ENCODE measurements around the gene ARHGEF12. TPM values are rescaled to one million over a fixed set of nuclear protein-coding genes. Genes with fewer than 3 reads are reported as not detected.

The ARHGEF12 gene
- polyA plus RNA-seq, 1 donor (not counting 4 experiments of a cell fraction or from before 2014, with no cell fraction given): 28.8 TPM

- Histone ChIP-seq H3K9ac (ENCODE audit: control insufficient read depth, extremely low read depth, insufficient read depth, low read length) (no peak overlapping the region), H2AFZ (ENCODE audit: control insufficient read depth, low read length) (no peak overlapping the region), H3K9me3 (ENCODE audit: control insufficient read depth, low read depth, low read length) (no peaks in the 10 kb centered on the region), H4K20me1 (ENCODE audit: control insufficient read depth, extremely low read depth, insufficient read depth, low read length) (peaks cover 4% of the 10 kb centered on the region), H3K4me3 (ENCODE audit: control insufficient read depth in 2 of 3, extremely low read depth in 1 of 3, insufficient read depth in 2 of 3, low read depth in 1 of 3, low read length in 3 of 3) (no peak overlapping the region), H3K4me2 (ENCODE audit: control insufficient read depth, extremely low read depth, insufficient read depth, low read depth, low read length) (no peak overlapping the region), H3K79me2 (ENCODE audit: control insufficient read depth, insufficient read depth, low read length) (peaks cover 55% of the 10 kb centered on the region), H3K27me3 (ENCODE audit: control insufficient read depth, extremely low read depth, insufficient read depth, low read length) (no peaks in the 10 kb centered on the region), H3K4me1 (ENCODE audit: control insufficient read depth, extremely low read depth, insufficient read depth, low read length) (peaks cover 54% of the 10 kb centered on the region), H3K36me3 (ENCODE audit: control insufficient read depth in 2 of 2, extremely low read depth in 1 of 2, insufficient read depth in 2 of 2, low read length in 2 of 2) (peaks cover 0 to 3% of the 10 kb centered on the region in 2 experiments), H3K9me1 (ENCODE audit: control insufficient read depth, extremely low read depth, insufficient read depth, low read length) (no peaks in the 10 kb centered on the region), H3K27ac (ENCODE audit: control insufficient read depth, insufficient read depth, low read length) (no peak overlapping the region)
- dilution Hi-C loops (cut with MboI; ENCODE audit: extremely low pct_ligation_motif_present, low sequenced_read_pairs): no loop called here
- DNase-seq (ENCODE audit: low read depth, low spot score): no peak
- TF ChIP-seq CTCF (optimal IDR thresholded peaks at IDR 0.05 in 1 of 3, IDR thresholded peaks at IDR 0.05 in 1 of 3, conservative IDR thresholded peaks at IDR 0.05 in 1 of 3; ENCODE audit: extremely low read depth in 1 of 3, insufficient read depth in 2 of 3, low read length in 3 of 3): no peak
- TF ChIP-seq EZH2 (IDR thresholded peaks at IDR 0.05; ENCODE audit: low read length): no peak
- no peak for FAIRE-seq
Measured at GRCh38 chr11:120388261-120388660, 52.0 kb downstream of the ARHGEF12 start.

GRCh38 chr11:120389693-120390584, 53.7 kb downstream of the ARHGEF12 start:
- TF ChIP-seq CTCF (optimal IDR thresholded peaks at IDR 0.05 in 1 of 3, IDR thresholded peaks at IDR 0.05 in 1 of 3, conservative IDR thresholded peaks at IDR 0.05 in 1 of 3; ENCODE audit: extremely low read depth in 1 of 3, insufficient read depth in 2 of 3, low read length in 3 of 3) (no peak), EZH2 (IDR thresholded peaks at IDR 0.05; ENCODE audit: low read length) (no peak)
- no peak overlapping the region for H2AFZ ChIP-seq (ENCODE audit: control insufficient read depth, low read length)
- dilution Hi-C loops (cut with MboI; ENCODE audit: extremely low pct_ligation_motif_present, low sequenced_read_pairs): no loop called here
- no peak overlapping the region for H3K27ac ChIP-seq (ENCODE audit: control insufficient read depth, insufficient read depth, low read length)
- H4K20me1 ChIP-seq (ENCODE audit: control insufficient read depth, extremely low read depth, insufficient read depth, low read length): peaks cover 4% of the 10 kb centered on the region
- peaks cover 55% of the 10 kb centered on the region for H3K79me2 ChIP-seq (ENCODE audit: control insufficient read depth, insufficient read depth, low read length)
- peak overlapping the region; percentile 62 for H3K4me2 ChIP-seq (ENCODE audit: control insufficient read depth, extremely low read depth, insufficient read depth, low read depth, low read length)
- no peaks in the 10 kb centered on the region for H3K9me1 ChIP-seq (ENCODE audit: control insufficient read depth, extremely low read depth, insufficient read depth, low read length)
- no peak overlapping the region for H3K9ac ChIP-seq (ENCODE audit: control insufficient read depth, extremely low read depth, insufficient read depth, low read length)
- DNase-seq (ENCODE audit: low read depth, low spot score) (no peak), FAIRE-seq (peak; percentile 69)
- no peaks in the 10 kb centered on the region for H3K27me3 ChIP-seq (ENCODE audit: control insufficient read depth, extremely low read depth, insufficient read depth, low read length)
- H3K9me3 ChIP-seq (ENCODE audit: control insufficient read depth, low read depth, low read length): no peaks in the 10 kb centered on the region
- peaks cover 0 to 3% of the 10 kb centered on the region in 2 experiments for H3K36me3 ChIP-seq (ENCODE audit: control insufficient read depth in 2 of 2, extremely low read depth in 1 of 2, insufficient read depth in 2 of 2, low read length in 2 of 2)
- H3K4me1 ChIP-seq (ENCODE audit: control insufficient read depth, extremely low read depth, insufficient read depth, low read length): peaks cover 39% of the 10 kb centered on the region
- H3K4me3 ChIP-seq (ENCODE audit: control insufficient read depth in 2 of 3, extremely low read depth in 1 of 3, insufficient read depth in 2 of 3, low read depth in 1 of 3, low read length in 3 of 3): peak overlapping the region in 1 of 3 experiments; percentile 30
